ENCODE results near the gene ABHD12.

GRCh38 chr20:25297141-25297905 is 93.3 kb downstream of the ABHD12 start:
- TF ChIP-seq CTCF (IDR thresholded peaks at IDR 0.05) (no peak), POLR2A (IDR thresholded peaks at IDR 0.05) (no peak)
